T-helper 2 cell (primary cell): Measurements from ENCODE around the gene ISG15.
"Not testable (repeated sequence)": the region's sequence is repeated elsewhere in the genome, so short reads cannot be mapped to it uniquely, and the experiment has no call there.

Experiments
- DNase-seq, 5 experiments: peaks; one replicate each; pipeline versions ENCODE4 v3.0.0 to v3.0.0-alpha.2; 2012 to 2022

The ISG15 gene

GRCh38 chr1:995665-996633, 17.3 kb upstream of the ISG15 start:
- no peak for DNase-seq

- DNase-seq = no peak
These were observed 16.2 kb upstream of the ISG15 start for GRCh38 chr1:996851-997712.

DNA sequence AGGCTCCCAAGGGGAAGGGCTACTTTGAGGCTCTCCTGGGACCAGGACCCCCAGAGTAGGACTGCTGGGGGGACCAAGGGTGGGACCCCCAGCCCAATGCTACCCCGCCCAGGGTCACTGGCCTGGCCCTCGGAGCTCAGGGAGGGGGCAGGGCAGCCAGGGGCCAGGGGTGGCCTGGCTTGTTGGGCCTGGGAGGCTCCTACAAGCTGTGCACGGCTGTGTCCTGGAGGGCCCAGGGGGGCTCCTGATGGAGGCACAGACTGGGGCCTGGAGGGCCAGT, 15.6 kb upstream of the ISG15 start:
- no peak for DNase-seq

GRCh38 chr1:997993-998744, 15.1 kb upstream of the ISG15 start:
- DNase-seq = no peak

DNA sequence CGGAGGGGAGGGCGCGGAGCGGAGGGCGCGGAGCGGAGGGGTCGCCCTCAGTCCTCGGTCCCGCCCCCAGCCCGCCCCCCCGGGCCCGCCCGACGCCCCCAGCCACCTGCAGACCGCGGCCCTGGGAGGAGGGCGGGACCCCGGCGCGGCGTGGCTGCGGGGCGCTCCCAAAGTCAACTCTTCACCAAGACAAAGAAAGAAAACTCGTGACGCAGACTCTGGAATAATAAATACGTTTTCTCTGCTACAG, 14.6 kb upstream of the ISG15 start:
- DNase-seq = no peak

DNA sequence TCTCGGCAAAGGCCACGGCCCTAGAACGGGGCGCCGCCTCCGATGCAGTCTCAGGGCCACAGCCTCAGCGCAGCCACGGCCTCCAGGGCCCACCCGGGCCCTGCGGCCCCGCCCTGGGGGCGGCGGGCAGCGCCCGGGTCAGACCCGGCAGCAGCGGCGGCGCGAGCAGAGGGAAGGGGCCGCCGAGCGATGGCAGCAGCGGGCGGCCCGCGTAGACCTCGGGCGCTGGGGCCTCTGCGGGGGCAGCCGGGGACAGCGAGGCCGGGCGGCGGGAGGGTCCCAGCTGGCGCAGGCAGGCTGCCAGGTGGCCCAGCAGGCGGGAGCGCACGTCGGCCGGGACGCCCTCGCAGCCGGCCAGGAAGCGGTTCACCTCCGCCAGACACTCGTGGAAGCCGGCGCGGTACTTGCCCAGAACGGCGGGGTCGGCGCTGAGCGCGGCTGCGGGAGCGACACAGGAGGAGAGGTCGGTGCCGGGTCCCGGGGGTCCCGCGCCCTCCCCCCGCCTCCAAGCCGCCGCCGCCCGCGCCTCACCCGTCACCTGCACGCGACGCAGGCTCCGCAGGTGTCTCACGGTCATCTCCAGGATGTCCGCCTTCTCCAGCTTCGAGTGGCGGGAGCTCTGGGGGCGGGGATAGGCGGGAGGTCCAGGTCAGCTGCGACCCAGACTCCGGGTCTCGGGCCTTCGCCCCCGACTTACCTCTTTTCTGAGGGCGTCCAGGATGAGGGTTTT, 14.1 kb upstream of the ISG15 start:
- DNase-seq = peak in 1 of 5 experiments; percentile 48

DNA sequence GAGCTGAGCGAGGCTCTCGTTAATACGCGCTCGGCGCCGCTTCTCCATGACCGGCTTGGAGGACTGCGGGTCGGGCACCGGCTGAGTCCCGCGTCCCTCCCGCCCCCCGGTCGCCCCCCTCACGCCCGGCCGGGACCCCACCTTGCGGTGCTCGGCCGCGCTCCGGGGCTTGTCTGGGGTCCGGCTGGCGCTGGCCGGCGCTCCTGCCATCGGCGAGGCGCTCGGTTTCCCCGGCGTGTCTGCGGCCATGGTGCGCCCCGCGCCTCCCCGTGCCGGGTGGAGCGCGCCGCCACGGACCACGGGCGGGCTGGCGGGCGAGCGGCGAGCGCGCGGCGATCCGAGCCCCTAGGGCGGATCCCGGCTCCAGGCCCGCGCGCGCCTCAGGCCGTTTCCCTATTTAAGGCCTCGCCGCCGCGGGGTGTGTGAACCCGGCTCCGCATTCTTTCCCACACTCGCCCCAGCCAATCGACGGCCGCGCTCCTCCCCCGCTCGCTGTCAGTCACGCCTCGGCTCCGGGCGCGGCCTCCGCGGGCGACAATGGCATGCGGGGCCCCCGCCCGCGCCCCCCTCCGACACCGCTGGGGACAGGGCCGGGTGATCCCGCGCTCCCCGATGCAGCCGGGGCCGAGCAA, 13.5 kb upstream of the ISG15 start, which contains the start of gene HES4:
Gene HES4, minus strand, starts transcription at position 373 of the 632 bp plus-strand sequence. Its CDS starts 124 bp downstream, at position 249.
- peak in 3 of 5 experiments; percentile 36 to 55 (median 54) for DNase-seq

GRCh38 chr1:1000357-1001056, 12.8 kb upstream of the ISG15 start:
- peak in 4 of 5 experiments; percentile 44 to 69 (median 68) for DNase-seq

GRCh38 chr1:1001057-1001783, 12.1 kb upstream of the ISG15 start:
- no peak for DNase-seq

DNA sequence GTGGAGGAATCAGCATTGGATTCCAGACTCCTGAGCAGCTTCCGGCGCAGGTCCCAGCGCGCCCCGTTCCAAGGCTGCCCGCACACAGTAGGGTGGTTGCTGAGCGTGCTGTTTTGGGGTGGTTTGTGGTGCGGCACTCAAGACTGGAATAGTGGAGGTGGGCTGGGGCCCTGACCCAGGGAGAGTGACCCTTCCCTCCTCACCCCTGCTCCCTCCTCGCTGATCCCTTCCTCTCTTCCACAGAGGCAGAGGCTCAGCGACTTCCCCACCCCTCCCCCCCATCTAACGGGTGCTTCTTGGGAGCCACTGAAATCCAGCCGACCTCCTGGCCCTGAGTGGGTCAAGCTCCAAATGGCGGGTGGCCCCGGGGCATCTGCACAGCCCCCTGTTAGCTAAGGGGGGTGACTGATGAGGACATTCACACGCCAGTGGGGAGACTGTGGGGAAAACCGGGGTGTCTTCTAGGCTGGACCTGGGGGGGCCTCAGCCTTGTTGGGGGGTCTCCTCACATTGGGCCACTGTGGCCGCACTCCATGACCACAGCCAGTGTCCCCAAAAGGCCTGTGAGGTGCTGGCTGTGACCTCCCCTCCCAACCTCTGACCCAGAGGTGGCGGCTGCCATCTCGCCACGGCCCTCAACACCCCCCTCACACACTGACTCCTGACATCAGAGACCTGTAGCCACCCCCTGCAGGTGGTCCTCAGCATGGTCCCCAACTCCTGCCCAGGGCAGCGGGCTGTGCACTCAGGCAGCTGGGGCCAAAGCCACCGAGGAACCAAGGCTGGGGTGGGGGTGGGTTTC, 9.5 kb upstream of the ISG15 start:
- no peak for DNase-seq

DNA sequence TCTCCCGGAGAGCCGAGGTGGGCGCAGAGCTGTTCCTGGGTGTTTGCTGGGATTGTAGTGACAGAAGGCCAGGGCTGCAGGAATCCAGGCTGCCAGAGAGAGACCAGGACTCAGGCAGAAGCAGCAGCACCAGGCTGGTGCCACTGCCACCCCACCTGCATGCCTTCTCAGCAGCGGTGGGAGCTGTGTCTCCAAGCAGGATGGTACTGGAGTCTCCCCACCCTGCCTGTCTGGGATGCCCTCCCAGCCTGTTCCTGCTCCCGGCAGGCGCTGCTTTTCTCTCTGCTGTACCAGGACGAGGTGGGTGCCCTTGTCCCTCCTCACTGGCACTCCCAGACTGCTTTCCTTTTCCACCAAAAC, 8.9 kb upstream of the ISG15 start:
- no peak for DNase-seq

GRCh38 chr1:1004780-1005697, 8.3 kb upstream of the ISG15 start:
- peak in 1 of 5 experiments; percentile 52 for DNase-seq

GRCh38 chr1:1005774-1006304, 7.5 kb upstream of the ISG15 start:
- no peak for DNase-seq

GRCh38 chr1:1006305-1007159, 6.8 kb upstream of the ISG15 start:
- no peak for DNase-seq

DNA sequence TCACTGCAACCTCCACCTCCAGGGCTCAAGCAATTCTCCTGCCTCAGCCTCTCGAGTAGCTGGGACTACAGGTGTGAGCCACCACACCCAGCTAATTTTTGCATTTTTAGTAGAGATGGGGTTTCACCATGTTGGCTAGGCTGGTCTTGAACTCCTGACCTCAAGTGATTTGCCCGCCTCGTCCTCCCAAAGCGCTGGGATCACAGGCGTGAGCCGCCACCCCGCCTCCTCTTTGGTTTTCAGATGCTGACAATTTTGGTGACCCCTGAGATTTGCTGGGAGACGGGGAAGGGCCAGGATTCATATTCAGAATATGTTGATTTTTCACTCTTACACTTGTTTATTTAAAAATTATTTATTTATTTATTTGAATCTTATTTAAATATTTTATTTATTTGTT, 3.2 kb upstream of the ISG15 start:
- DNase-seq = not testable (repeated sequence)

DNA sequence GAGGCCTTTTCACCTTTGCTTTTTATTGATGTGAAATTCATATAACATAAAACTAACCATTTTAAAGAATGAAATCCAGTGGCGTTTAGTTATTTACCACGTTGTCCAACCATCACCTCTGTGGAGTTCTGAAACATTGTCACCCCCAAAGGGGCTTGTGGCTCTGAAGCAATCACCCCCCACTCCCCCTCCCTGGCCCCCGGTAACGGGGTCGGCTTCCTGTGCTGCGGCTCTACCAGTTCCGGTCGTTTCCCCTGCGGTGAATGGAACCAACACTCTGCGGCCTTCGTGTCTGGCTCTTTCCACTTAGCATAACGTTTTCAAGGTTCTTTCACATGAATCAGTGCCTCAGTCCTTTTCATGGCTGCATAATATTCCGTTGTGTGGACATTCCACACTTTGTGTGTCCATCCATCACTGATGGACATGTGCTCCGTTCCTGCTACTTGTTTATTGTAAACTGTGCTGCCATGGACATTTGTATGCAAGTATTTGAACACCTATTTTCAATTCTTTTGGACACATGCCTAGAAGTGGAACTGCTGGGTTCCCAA, 1.8 kb upstream of the ISG15 start:
- no peak for DNase-seq

DNA sequence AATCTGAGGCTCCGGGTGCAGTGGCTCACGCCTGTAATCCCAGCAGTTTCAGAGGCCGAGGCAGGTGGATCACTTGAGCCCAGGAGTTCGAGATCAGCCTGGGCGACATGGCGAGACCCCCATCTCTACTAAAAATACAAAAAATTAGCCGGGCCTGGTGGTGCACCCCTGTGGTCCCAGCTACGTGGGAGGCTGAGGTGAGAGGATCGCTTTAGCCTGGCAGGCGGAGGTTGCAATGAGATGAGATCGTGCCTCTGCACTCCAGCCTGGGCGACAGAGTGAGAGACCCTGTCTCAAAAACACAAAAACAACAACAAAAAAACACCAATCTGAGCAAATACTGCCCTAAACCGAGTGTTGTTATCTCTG, 577 bp upstream of the ISG15 start:
- not testable (repeated sequence) for DNase-seq
